Naive thymus-derived CD8-positive, alpha-beta T cell (primary cell): ENCODE data around the gene GAS2L3. TPM values are rescaled to one million over a fixed set of nuclear protein-coding genes. Genes with fewer than 3 reads are reported as not detected.

ENCODE experiments used
- ATAC-seq, 2 donors: fragments of 150-1000 bp; cut with Tn5 transposase in 1 of 2; sonication (Bioruptor Pico), chemical (Tn5 transposase) in 1 of 2; 1 replicate in 1 of 2; 2 replicates in 1 of 2; pipeline ENCODE4 v1.10.0; 2021; ENCODE audit warnings: mild to moderate bottlenecking in 2 of 2, moderate library complexity in 2 of 2
- POLR2A ChIA-PET: fragments of 350-600 bp; sonication (Branson Sonifier 250); formaldehyde crosslinking; loops from one replicate; lab custom pipeline; 2021; ENCODE audit warnings: antibody characterized with exemption; lab: Charles Lee
- DNase-seq, 10 donors: peaks; one replicate each; pipeline versions ENCODE4 v3.0.0 to v3.0.0-alpha.2; 2020 to 2022
- H3K27ac Mint-ChIP-seq, 10 donors: one replicate each; pipeline ENCODE4 v1.8.0; 2020 to 2022; ENCODE audit warnings: mild to moderate bottlenecking in 10 of 10, mixed read lengths in 10 of 10, moderate library complexity in 4 of 10, inconsistent platforms in 1 of 10
- H3K27me3 Mint-ChIP-seq, 5 donors: one replicate each; pipeline ENCODE4 v1.8.0; 2021 to 2022; ENCODE audit warnings: mixed read lengths in 5 of 5
- H3K36me3 Mint-ChIP-seq, 3 donors: one replicate each; pipeline ENCODE4 v1.8.0; 2020 to 2022; ENCODE audit warnings: mixed read lengths in 3 of 3, mild to moderate bottlenecking in 2 of 3, inconsistent platforms in 1 of 3
- H3K4me1 Mint-ChIP-seq, 4 donors: one replicate each; pipeline ENCODE4 v1.8.0; 2021 to 2022; ENCODE audit warnings: mixed read lengths in 4 of 4
- H3K4me3 Mint-ChIP-seq, 10 donors: one replicate each; pipeline ENCODE4 v1.8.0; 2020 to 2022; ENCODE audit warnings: mild to moderate bottlenecking in 10 of 10, mixed read lengths in 10 of 10, moderate library complexity in 6 of 10, inconsistent platforms in 1 of 10
- H3K9me3 Mint-ChIP-seq, 9 donors: one replicate each; pipeline ENCODE4 v1.8.0; 2020 to 2022; ENCODE audit warnings: mixed read lengths in 9 of 9, mild to moderate bottlenecking in 3 of 9, inconsistent platforms in 1 of 9, moderate library complexity in 1 of 9
- polyA plus RNA-seq, 3 donors: library from polyadenylated mRNA; unstranded; fragments of 300-500 nt; fragmentation: Illumina TruSeq; gene quantifications; one replicate each; pipeline ENCODE4 v1.2.3, GENCODE V29; 2021
- total RNA-seq, 8 experiments: library from RNA in 2 of 8; stranded (reverse) in 2 of 8; gene quantifications; one replicate each; pipeline ENCODE4 v1.2.3 and lab custom pipeline; 2021 to 2026

The GAS2L3 gene
- total RNA-seq (not detected), polyA plus RNA-seq (not detected), total RNA-seq (lab: John Stamatoyannopoulos, UW) (0 to 0.52 (median 0.06) reads per million in 6 experiments)

DNA sequence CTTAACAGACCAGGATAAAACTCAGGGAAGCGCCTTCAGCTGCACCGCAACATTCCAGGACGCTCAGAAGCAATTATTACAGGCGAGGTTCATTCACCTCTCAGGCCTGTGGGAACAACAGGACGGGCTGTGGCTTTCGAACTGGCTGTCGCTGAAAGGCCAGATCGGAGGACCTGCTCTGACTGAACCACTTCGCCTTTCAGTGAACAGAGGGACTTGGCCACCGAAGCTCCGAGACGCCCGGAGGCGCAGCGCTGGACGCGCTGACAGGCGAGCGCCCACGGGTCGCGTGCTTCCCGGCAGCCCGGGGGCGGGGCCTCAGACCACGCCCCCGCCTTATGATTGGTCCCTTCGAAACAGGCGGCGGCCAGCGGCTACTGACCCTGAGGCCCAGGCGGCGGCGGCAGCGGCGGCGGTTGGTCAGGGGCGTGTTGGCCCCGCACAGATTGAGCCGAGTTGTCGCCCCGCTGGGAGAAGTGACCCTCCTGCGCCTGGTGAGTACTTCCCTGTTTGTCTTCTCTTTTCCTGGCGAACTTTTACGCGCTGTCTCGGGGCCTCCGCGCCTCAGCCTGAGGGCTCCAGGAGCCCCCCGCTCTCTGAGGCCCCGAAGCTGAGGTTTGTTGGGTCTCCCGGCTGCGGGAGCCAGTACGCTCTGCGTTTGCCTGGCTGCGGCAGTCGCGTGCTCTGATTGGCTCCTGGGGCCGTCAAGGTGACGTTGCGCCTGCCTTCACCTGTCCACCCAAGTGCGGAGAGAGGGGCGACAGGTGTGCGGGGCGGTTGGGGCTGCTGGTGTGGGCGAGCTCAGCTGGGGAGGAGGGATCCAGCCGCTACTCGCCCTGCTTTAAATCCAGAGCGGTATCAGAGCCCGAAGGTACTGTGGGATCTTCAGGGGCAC lies at the start of gene GAS2L3:
GAS2L3 (plus strand) TSS at position 393 of the 895 bp plus-strand sequence. CDS start 21,221 bp downstream, outside the sequence.
- Mint-ChIP-seq H3K9me3 (no peaks in the 10 kb centered on the region), H3K36me3 (no peaks in the 10 kb centered on the region), H3K27ac (peak within 1 kb of the TSS in 5 of 10 donors; percentile 9 to 73 (median 47)), H3K4me3 (peak within 1 kb of the TSS; percentile 86 to 94 (median 89)), H3K27me3 (peaks cover 3 to 31% (median 23%) of the 10 kb centered on the region in 5 donors), H3K4me1 (peaks cover 5 to 19% (median 14%) of the 10 kb centered on the region in 4 donors)
- POLR2A ChIA-PET: no interaction called here
- peak; percentile 60 to 85 for ATAC-seq
- DNase-seq: peak in 8 of 10 donors; percentile 4 to 37 (median 26)

DNA sequence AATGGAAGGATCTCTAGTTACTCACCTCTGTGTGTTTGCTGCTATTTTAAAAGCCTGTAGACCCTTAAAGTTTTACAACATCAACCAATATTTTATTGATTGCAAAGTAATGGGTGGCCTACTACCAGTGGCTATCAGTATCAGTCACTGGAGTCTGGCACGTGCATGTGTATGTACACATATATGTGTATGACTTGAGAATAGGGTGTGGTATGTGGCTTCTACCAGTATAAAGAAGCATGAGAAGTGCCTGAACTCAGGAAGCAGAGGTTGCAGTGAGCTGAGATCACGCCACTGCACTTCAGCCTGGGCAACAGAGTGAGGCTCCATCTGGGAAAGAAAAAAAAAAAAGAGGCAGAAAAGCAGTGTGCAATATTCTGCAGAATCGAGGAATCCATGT lies 45.5 kb upstream of the GAS2L3 start:
- POLR2A ChIA-PET: no interaction called here
- no peak for DNase-seq
- H3K4me3 Mint-ChIP-seq: no peak overlapping the region
- no peaks in the 10 kb centered on the region for H3K36me3 Mint-ChIP-seq
- H3K27ac Mint-ChIP-seq: no peak overlapping the region
- H3K4me1 Mint-ChIP-seq: no peaks in the 10 kb centered on the region
- peaks cover 7 to 30% (median 12%) of the 10 kb centered on the region in 5 donors for H3K27me3 Mint-ChIP-seq
- no peak for ATAC-seq
- no peaks in the 10 kb centered on the region for H3K9me3 Mint-ChIP-seq

DNA sequence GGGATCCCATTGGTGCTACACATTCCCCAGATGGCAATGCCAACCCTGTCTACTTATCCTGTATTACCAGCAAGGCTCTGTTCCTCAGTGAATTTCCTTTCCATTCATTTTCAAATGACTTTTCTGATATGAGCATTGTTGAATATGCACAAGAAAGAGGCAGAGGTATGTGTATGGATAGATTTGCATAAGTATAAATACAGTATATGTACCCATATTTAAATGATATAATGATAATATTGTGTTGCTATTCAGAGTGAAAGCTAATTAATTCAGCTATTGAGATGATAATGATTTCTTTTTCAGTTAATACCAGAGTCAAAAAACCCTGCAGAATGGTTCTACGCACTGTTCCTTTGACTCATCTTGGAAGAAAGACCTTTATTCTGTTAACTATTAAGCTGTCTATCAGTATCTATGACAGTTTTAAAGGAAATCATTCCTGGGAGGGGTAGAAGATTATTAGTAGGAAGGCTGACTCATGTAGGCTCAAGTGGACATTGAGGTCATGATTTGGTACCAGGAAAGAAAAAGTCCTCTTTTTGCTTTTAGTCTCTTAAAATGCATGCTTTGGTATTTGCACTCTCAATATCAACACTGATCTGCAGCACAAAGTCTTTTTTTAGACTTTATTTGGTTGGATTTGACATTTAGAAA lies 44.9 kb upstream of the GAS2L3 start:
- no peak overlapping the region for H3K27ac Mint-ChIP-seq
- POLR2A ChIA-PET: no interaction called here
- H3K4me1 Mint-ChIP-seq: no peaks in the 10 kb centered on the region
- H3K36me3 Mint-ChIP-seq: no peaks in the 10 kb centered on the region
- H3K4me3 Mint-ChIP-seq: no peak overlapping the region
- ATAC-seq: no peak
- peaks cover 6 to 30% (median 12%) of the 10 kb centered on the region in 5 donors for H3K27me3 Mint-ChIP-seq
- no peak for DNase-seq
- H3K9me3 Mint-ChIP-seq: no peaks in the 10 kb centered on the region

DNA sequence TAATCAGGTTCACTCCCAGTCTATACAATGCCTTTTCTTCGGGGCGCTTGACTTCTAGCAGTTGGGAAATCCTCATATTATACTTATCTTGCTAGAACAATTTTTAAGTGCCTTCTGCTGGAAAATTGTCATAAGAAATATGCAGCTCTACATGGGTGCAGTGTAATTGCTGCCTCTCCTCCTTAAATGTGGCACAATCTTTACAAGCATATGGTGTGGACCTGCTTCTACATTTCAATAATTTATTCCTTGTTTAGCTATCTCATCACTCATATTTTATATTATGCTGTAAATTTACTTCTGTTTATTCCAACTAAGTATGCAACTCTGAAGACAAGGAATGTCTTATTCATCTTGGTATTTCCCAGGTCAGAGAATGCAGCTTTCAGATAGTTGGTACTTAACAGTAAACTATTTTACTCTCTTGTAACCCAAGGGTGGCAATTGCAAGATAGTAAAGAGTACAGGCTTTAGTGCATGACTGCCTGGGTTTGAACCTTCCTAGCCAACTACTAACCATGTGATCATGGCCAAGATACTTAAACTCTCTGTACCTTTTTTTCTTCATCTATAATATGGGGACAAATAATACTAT lies 43.6 kb upstream of the GAS2L3 start:
- ATAC-seq (no peak), DNase-seq (no peak)
- no peaks in the 10 kb centered on the region for H3K9me3 Mint-ChIP-seq
- no peak overlapping the region for H3K27ac Mint-ChIP-seq
- peaks cover 5 to 29% (median 12%) of the 10 kb centered on the region in 5 donors for H3K27me3 Mint-ChIP-seq
- H3K4me1 Mint-ChIP-seq: no peaks in the 10 kb centered on the region
- H3K4me3 Mint-ChIP-seq: no peak overlapping the region
- no peaks in the 10 kb centered on the region for H3K36me3 Mint-ChIP-seq
- POLR2A ChIA-PET: no interaction called here

DNA sequence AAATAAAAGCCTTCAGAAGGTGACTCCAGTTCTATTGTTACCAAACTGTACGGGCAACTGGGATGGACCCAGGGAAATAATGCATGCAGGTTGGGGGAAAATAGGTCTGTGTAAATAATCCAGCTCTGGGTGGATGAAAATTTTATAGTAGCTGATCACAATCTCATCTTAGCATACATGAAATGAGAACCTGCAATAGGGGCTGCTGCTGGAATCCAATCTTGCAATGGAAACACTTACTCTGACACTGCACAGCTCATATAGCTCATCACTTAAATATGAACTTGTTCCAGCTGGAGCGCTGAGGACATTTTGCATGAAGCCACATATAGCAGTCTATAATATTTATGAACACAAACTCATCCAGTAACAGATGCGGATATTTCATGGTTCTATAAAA lies 40.1 kb upstream of the GAS2L3 start:
- Mint-ChIP-seq H3K27me3 (peaks cover 8 to 26% (median 17%) of the 10 kb centered on the region in 5 donors), H3K9me3 (peaks cover 0 to 2% (median 0%) of the 10 kb centered on the region in 9 donors), H3K4me3 (no peak overlapping the region), H3K4me1 (no peaks in the 10 kb centered on the region), H3K27ac (no peak overlapping the region), H3K36me3 (no peaks in the 10 kb centered on the region)
- POLR2A ChIA-PET: no interaction called here
- ATAC-seq (no peak), DNase-seq (no peak)

DNA sequence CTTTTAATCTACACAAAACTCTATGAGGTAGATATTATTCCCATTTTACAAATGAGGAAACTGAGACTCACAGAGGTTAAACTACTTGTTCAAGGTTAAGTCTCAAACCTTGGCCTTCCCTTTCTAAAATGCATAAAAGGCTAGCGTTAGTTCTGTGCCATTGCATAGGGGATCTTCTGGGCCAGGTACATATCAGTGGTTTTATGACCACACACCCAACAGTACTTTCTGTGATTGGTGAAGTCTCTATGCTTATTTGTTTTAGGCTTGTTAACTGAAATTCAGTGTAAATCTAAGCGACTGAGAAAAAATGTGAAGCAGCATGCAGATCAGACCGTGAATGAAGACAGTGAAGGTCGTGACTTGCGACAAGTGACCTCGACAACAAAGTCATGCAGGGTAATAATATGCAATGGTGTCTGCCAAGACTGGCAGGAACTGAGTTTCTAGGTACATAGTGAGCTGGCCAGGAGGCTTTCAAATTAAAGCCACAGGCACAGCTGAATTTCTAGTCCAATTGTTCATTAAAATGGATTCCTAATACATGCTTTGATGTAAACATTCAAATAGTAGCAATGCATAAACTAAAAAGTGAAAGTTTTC lies 38.8 kb upstream of the GAS2L3 start:
- ATAC-seq (no peak), DNase-seq (no peak)
- Mint-ChIP-seq H3K36me3 (no peaks in the 10 kb centered on the region), H3K27ac (no peak overlapping the region), H3K4me1 (no peaks in the 10 kb centered on the region), H3K9me3 (peaks cover 0 to 13% (median 0%) of the 10 kb centered on the region in 9 donors), H3K27me3 (peaks cover 8 to 21% (median 17%) of the 10 kb centered on the region in 5 donors), H3K4me3 (no peak overlapping the region)
- POLR2A ChIA-PET: no interaction called here

DNA sequence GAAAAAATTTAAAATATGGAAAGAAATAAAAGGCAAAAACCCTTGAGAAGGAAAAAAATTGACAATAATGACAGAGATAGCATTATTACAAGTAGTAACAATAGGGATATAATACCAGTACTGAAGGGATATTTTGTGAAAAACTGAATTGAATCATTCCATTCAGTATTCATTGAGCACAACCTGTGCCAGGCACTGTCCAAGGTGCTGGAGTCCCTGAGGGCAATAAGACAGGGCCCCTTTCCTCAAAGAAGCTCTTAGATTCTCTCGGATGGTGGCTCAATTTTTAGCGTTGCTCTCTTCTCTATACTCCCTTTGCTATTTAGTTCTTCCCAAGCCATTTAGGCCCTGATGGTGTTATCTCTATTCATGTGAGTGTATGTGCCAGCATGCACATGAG lies 34.3 kb upstream of the GAS2L3 start:
- POLR2A ChIA-PET: no interaction called here
- no peaks in the 10 kb centered on the region for H3K4me1 Mint-ChIP-seq
- ATAC-seq (no peak), DNase-seq (no peak)
- H3K36me3 Mint-ChIP-seq: no peaks in the 10 kb centered on the region
- H3K27me3 Mint-ChIP-seq: peaks cover 4 to 16% (median 14%) of the 10 kb centered on the region in 5 donors
- peaks cover 0 to 14% (median 0%) of the 10 kb centered on the region in 9 donors for H3K9me3 Mint-ChIP-seq
- no peak overlapping the region for H3K4me3 Mint-ChIP-seq
- H3K27ac Mint-ChIP-seq: no peak overlapping the region

DNA sequence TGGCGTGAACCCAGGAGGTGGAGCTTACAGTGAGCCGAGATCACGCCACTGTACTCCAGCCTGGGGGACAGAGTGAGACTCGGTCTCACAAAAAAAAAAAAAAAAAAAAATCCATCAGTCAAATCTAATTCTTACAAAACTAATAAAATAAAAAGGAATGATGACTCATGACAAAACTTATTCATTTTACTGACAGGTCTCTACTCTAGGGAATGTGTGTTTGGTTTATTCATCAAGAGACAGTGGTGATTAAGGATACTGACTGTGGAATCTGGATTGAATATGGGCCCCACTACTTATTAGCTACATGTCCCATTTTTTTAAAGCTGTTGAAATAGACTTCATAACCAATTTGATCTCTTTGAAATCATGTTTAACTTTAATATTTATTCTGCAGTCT lies 29.3 kb upstream of the GAS2L3 start:
- Mint-ChIP-seq H3K36me3 (no peaks in the 10 kb centered on the region), H3K27me3 (peaks cover 5 to 19% (median 12%) of the 10 kb centered on the region in 5 donors), H3K4me1 (no peaks in the 10 kb centered on the region), H3K9me3 (peaks cover 0 to 7% (median 0%) of the 10 kb centered on the region in 9 donors), H3K4me3 (no peak overlapping the region), H3K27ac (no peak overlapping the region)
- POLR2A ChIA-PET: no interaction called here
- ATAC-seq: no peak
- DNase-seq: no peak

DNA sequence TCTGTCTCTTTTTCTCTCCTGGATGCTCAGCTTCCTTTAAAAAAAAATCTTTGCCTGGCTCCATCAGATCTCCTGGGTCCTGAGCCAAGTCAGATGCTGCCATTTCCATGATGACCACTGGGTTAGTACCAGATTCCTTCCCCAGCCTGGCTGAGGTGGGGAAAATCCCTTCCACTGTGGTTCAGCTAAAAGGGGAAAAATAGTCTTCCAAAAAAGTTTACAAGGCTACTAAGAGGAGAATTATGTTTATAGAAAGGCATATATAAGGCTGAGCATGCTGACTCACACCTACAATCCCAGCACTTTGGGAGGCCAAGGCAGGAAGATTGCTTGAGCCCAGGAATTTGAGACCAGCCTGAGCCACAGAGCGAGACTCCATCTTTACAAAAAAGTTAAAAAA lies 28.4 kb upstream of the GAS2L3 start:
- no peak overlapping the region for H3K4me3 Mint-ChIP-seq
- peaks cover 7 to 19% (median 10%) of the 10 kb centered on the region in 5 donors for H3K27me3 Mint-ChIP-seq
- no peaks in the 10 kb centered on the region for H3K4me1 Mint-ChIP-seq
- no peak for ATAC-seq
- POLR2A ChIA-PET: no interaction called here
- DNase-seq: no peak
- H3K36me3 Mint-ChIP-seq: no peaks in the 10 kb centered on the region
- H3K9me3 Mint-ChIP-seq: no peaks in the 10 kb centered on the region
- H3K27ac Mint-ChIP-seq: no peak overlapping the region

DNA sequence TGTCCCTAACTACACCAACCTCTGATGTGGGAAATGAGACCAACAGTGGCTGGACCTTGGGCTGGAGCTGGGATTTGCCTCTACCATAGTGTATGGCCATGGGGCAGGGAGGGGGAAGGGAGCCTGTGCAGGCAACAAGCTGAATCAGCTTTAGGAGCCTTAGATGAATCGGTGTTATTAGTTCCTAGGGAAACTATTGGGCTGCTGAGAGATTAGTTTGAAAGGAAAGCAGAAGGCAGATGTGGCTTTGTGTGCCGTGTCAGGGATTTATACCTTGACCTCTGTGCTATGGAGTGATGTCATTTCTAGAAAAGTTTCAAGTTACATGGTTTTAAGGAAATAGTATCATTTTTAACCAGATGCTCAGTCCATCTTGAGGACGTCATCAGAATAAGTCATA lies 19.5 kb upstream of the GAS2L3 start:
- DNase-seq (no peak), ATAC-seq (no peak)
- H3K27me3 Mint-ChIP-seq: peaks cover 0 to 12% (median 7%) of the 10 kb centered on the region in 5 donors
- H3K36me3 Mint-ChIP-seq: no peaks in the 10 kb centered on the region
- no peak overlapping the region for H3K4me3 Mint-ChIP-seq
- POLR2A ChIA-PET: no interaction called here
- no peaks in the 10 kb centered on the region for H3K9me3 Mint-ChIP-seq
- peak overlapping the region in 1 of 10 donors; percentile 23 for H3K27ac Mint-ChIP-seq
- H3K4me1 Mint-ChIP-seq: no peaks in the 10 kb centered on the region

DNA sequence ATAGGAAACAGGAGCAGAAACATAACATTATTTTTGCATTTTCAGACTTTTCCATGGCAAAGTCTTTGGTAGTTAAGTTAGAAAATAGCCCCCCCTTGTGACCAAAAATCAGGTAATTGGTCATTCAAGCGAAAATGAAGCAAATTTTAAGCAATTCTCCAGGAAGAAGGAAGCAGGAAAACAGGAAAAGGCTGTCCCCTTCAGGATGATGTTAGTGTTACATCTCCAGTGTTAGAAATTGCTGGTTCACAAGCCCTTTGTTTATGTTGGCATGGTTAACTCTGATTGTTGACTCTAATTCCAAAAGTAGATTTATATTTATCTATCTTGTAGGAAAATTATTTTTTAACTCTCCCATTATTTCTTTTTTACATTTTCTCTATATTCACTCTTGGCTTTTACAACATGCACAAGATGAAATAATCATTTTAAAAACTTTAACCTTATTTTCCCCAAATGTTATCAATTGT lies 18.8 kb upstream of the GAS2L3 start:
- ATAC-seq (no peak), DNase-seq (peak in 3 of 10 donors; percentile 8 to 21 (median 9))
- Mint-ChIP-seq H3K36me3 (no peaks in the 10 kb centered on the region), H3K27me3 (peaks cover 0 to 10% (median 6%) of the 10 kb centered on the region in 5 donors), H3K4me1 (no peaks in the 10 kb centered on the region), H3K27ac (no peak overlapping the region), H3K4me3 (no peak overlapping the region), H3K9me3 (no peaks in the 10 kb centered on the region)
- POLR2A ChIA-PET: no interaction called here

DNA sequence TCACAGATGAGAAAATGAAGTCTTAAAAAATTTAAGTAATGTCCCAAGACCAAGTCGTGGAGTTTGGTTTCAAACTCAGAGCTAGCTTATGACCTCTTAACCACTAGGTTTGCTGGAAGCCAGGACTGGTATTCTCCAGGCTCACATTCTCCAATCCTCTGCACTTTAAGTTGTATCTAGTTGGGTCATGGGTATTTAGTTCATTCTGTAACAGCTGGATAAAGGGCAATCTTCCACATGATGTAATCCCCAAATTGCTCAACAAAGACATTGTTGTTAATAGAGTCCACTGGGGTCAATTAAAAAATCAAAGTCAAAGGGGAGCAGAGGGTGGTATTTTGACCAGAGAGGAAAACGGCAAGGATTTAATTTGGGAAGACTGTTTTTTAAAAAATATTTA lies 17.8 kb upstream of the GAS2L3 start:
- DNase-seq (no peak), ATAC-seq (no peak)
- no peaks in the 10 kb centered on the region for H3K36me3 Mint-ChIP-seq

More for the DNA sequence above, 17.8 kb upstream of the GAS2L3 start:
- Mint-ChIP-seq H3K4me1 (no peaks in the 10 kb centered on the region), H3K27me3 (peaks cover 8 to 16% (median 9%) of the 10 kb centered on the region in 5 donors), H3K4me3 (no peak overlapping the region), H3K27ac (no peak overlapping the region), H3K9me3 (peaks cover 0 to 2% (median 0%) of the 10 kb centered on the region in 9 donors)
- POLR2A ChIA-PET: no interaction called here
